DND-41 (cell line): Measurements from ENCODE around the gene BIRC3.

Experiments
- EZH2 ChIP-seq: IDR thresholded peaks from 3 replicates; pipeline ENCODE4 v1.6.1; 2012; ENCODE audit warnings: borderline replicate concordance, low read depth, mild to moderate bottlenecking, moderate library complexity, low read length, inconsistent platforms; ENCODE audit not compliant: severe bottlenecking
- TF ChIP-seq, protein P1 (sequence below): IDR thresholded peaks from 2 replicates; pipeline ENCODE4 v1.5.1; 2012; ENCODE audit warnings: borderline replicate concordance, low read length, moderate library complexity, mild to moderate bottlenecking; ENCODE audit not compliant: poor library complexity, severe bottlenecking; ENCODE audit errors: extremely low read depth

DNA sequence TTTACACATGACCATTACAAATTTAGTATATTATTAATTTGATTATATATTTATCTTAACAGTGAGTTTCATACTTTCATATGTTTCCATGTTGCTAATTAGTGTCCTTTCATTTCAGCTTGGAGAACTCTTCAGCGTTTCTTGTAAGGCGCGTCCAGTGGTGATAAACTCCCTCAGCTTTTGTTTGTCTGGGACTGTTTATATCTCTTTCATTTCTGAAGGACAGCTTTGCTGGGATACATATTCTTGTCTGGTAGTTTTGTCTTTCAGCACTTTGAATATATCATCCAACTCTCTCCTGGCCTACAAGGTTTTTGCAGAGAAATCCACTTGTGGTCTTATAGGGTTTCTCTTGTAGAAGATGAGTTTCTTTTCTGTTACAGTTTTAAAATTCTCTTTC is 42.1 kb downstream of the BIRC3 start:
- no peak for TF ChIP-seq EZH2
- TF ChIP-seq, protein P1, sequence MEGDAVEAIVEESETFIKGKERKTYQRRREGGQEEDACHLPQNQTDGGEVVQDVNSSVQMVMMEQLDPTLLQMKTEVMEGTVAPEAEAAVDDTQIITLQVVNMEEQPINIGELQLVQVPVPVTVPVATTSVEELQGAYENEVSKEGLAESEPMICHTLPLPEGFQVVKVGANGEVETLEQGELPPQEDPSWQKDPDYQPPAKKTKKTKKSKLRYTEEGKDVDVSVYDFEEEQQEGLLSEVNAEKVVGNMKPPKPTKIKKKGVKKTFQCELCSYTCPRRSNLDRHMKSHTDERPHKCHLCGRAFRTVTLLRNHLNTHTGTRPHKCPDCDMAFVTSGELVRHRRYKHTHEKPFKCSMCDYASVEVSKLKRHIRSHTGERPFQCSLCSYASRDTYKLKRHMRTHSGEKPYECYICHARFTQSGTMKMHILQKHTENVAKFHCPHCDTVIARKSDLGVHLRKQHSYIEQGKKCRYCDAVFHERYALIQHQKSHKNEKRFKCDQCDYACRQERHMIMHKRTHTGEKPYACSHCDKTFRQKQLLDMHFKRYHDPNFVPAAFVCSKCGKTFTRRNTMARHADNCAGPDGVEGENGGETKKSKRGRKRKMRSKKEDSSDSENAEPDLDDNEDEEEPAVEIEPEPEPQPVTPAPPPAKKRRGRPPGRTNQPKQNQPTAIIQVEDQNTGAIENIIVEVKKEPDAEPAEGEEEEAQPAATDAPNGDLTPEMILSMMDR: no peak
